ENCODE measurements around the gene PRF1. TPM values are rescaled to one million over a fixed set of nuclear protein-coding genes. Genes with fewer than 3 reads are reported as not detected.
"Not testable (repeated sequence)": the region's sequence is repeated elsewhere in the genome, so short reads cannot be mapped to it uniquely, and the experiment has no call there.

PRF1 gene
- total and polyA plus RNA-seq, 2 donors (not counting 1 experiment from before 2014, with no cell fraction given), result not detected

DNA sequence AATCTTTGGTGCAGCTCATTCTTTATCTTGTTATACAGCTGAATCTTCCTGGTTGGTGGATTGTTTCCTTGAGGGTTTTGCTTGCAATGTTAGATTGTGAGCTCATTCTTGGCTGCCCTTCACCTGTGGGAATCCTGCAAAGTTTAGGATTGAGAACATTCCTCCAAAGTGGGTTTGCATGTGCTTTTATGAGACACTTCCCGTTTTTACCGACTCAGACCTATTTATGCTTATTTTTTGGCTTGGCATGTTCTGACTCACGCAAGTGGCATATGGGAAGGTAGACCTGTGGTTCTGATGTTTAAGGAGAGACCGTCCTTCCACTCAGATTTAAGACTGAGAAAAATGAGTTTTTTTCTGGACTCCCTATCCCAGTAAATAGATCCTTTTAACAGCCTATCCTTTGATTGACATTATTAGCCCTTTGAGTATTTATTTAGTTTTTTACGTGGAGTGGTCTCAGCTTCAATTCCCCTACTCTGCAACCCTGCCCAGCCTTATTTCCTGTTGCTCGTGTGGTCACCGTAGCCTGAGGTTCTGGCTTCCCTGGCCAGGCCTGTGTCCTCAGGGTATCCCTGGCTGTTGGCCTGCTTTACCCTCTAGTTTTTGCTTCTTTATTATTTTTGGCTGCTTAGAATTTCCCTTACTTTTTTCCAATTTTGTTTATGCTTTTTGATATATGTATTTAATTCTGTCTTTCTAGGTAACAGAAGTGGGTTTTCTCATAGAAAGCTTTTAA, 13.4 kb upstream of the PRF1 start:
- Histone ChIP-seq H2AFZ (ENCODE audit: low read length) (no peak overlapping the region), H3K27me3 (ENCODE audit: control insufficient read depth, insufficient read depth, low read length) (no peaks in the 10 kb centered on the region), H3K36me3 (ENCODE audit: control insufficient read depth, insufficient read depth, low read length) (no peaks in the 10 kb centered on the region), H3K4me1 (ENCODE audit: control insufficient read depth, extremely low read depth, insufficient read depth, low read length) (no peaks in the 10 kb centered on the region), H3K9ac (ENCODE audit: insufficient read depth, low read length) (no peak overlapping the region), H3K4me3 (replicated peaks in 1 of 4; ENCODE audit: control extremely low read depth in 1 of 4, insufficient read depth in 1 of 4, low read depth in 3 of 4, low read length in 4 of 4) (no peak overlapping the region), H3K79me2 (ENCODE audit: control insufficient read depth, insufficient read depth, low read length) (no peaks in the 10 kb centered on the region), H4K20me1 (ENCODE audit: control insufficient read depth, extremely low read depth, insufficient read depth, low read length) (no peaks in the 10 kb centered on the region), H3K9me3 (ENCODE audit: control insufficient read depth, insufficient read depth, low read depth, low read length) (no peaks in the 10 kb centered on the region), H3K27ac (ENCODE audit: insufficient read depth, low read length) (no peak overlapping the region), H3K4me2 (ENCODE audit: extremely low read depth, insufficient read depth, low read length) (no peak overlapping the region)
- DNase-seq (ENCODE audit: low read depth in 2 of 2), result peak in 1 of 2 donors; percentile 97
- no peak for TF ChIP-seq EZH2 (IDR thresholded peaks at IDR 0.05; ENCODE audit: low read length, missing control alignments)
- TF ChIP-seq, protein P1, sequence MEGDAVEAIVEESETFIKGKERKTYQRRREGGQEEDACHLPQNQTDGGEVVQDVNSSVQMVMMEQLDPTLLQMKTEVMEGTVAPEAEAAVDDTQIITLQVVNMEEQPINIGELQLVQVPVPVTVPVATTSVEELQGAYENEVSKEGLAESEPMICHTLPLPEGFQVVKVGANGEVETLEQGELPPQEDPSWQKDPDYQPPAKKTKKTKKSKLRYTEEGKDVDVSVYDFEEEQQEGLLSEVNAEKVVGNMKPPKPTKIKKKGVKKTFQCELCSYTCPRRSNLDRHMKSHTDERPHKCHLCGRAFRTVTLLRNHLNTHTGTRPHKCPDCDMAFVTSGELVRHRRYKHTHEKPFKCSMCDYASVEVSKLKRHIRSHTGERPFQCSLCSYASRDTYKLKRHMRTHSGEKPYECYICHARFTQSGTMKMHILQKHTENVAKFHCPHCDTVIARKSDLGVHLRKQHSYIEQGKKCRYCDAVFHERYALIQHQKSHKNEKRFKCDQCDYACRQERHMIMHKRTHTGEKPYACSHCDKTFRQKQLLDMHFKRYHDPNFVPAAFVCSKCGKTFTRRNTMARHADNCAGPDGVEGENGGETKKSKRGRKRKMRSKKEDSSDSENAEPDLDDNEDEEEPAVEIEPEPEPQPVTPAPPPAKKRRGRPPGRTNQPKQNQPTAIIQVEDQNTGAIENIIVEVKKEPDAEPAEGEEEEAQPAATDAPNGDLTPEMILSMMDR (conservative IDR thresholded peaks at IDR 0.05 in 1 of 2, IDR thresholded peaks at IDR 0.05 in 1 of 2; ENCODE audit: low read depth in 1 of 2, low read length in 2 of 2), result no peak

DNA sequence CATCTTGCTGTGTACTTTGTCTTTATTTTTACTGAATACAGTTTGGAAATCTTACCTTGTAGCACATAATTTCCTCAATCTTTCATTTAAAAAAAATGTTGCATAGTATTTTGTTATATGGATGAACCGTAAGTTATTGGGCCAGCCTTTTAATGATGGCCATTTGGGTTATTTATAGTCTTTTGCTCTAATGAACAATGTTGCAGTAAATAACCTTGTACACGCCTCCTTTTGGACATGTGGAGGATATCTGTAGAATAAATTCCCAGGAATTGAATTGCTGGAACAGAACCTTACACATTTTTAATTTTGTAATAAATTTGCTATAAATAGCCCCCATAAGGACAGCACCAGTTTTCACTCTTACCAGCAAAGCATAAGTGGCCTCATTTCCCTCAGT, 12.7 kb upstream of the PRF1 start:
- Histone ChIP-seq H3K4me3 (replicated peaks in 1 of 4; ENCODE audit: control extremely low read depth in 1 of 4, insufficient read depth in 1 of 4, low read depth in 3 of 4, low read length in 4 of 4) (no peak overlapping the region), H3K4me1 (ENCODE audit: control insufficient read depth, extremely low read depth, insufficient read depth, low read length) (no peaks in the 10 kb centered on the region), H3K79me2 (ENCODE audit: control insufficient read depth, insufficient read depth, low read length) (no peaks in the 10 kb centered on the region), H3K27me3 (ENCODE audit: control insufficient read depth, insufficient read depth, low read length) (no peaks in the 10 kb centered on the region), H4K20me1 (ENCODE audit: control insufficient read depth, extremely low read depth, insufficient read depth, low read length) (no peaks in the 10 kb centered on the region), H3K36me3 (ENCODE audit: control insufficient read depth, insufficient read depth, low read length) (no peaks in the 10 kb centered on the region), H3K27ac (ENCODE audit: insufficient read depth, low read length) (no peak overlapping the region), H3K9me3 (ENCODE audit: control insufficient read depth, insufficient read depth, low read depth, low read length) (no peaks in the 10 kb centered on the region), H3K9ac (ENCODE audit: insufficient read depth, low read length) (no peak overlapping the region), H3K4me2 (ENCODE audit: extremely low read depth, insufficient read depth, low read length) (no peak overlapping the region), H2AFZ (ENCODE audit: low read length) (no peak overlapping the region)
- no peak for DNase-seq (ENCODE audit: low read depth in 2 of 2)
- no peak for TF ChIP-seq EZH2 (IDR thresholded peaks at IDR 0.05; ENCODE audit: low read length, missing control alignments)
- TF ChIP-seq, protein P1 (conservative IDR thresholded peaks at IDR 0.05 in 1 of 2, IDR thresholded peaks at IDR 0.05 in 1 of 2; ENCODE audit: low read depth in 1 of 2, low read length in 2 of 2), result no peak

DNA sequence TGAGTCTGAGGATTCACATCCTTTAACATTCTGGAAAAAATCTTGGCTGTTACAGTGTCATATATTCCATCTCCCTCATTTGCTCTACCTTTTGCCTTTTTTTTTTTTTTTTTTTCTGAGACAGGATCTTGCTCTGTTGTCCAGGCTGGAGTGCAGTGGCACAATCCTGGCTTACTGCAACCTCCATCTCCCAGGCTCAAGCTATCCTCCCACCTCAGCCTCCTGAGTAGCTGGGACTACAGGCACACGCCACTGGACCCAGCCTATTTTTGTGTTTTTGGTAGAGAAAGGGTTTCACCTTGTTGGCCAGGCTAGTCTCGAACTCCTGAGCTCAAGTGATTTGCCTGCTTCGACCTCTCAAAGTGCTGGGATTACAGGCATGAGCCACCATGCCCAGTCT, 11.8 kb upstream of the PRF1 start:
- not testable (repeated sequence) for H3K79me2 ChIP-seq (ENCODE audit: control insufficient read depth, insufficient read depth, low read length); H3K4me1 ChIP-seq (ENCODE audit: control insufficient read depth, extremely low read depth, insufficient read depth, low read length); H3K27me3 ChIP-seq (ENCODE audit: control insufficient read depth, insufficient read depth, low read length); H3K9me3 ChIP-seq (ENCODE audit: control insufficient read depth, insufficient read depth, low read depth, low read length); H4K20me1 ChIP-seq (ENCODE audit: control insufficient read depth, extremely low read depth, insufficient read depth, low read length); H3K27ac ChIP-seq (ENCODE audit: insufficient read depth, low read length); DNase-seq (ENCODE audit: low read depth in 2 of 2); H3K36me3 ChIP-seq (ENCODE audit: control insufficient read depth, insufficient read depth, low read length); H3K4me3 ChIP-seq (replicated peaks in 1 of 4; ENCODE audit: control extremely low read depth in 1 of 4, insufficient read depth in 1 of 4, low read depth in 3 of 4, low read length in 4 of 4); H3K4me2 ChIP-seq (ENCODE audit: extremely low read depth, insufficient read depth, low read length); H3K9ac ChIP-seq (ENCODE audit: insufficient read depth, low read length); H2AFZ ChIP-seq (ENCODE audit: low read length)
